Measurements from ENCODE around the gene CACNA2D2. TPM values are rescaled to one million over a fixed set of nuclear protein-coding genes. Genes with fewer than 3 reads are reported as not detected.

Gene CACNA2D2
- total RNA-seq, 1 experiment from 2014 or later: 0.59 TPM

DNA sequence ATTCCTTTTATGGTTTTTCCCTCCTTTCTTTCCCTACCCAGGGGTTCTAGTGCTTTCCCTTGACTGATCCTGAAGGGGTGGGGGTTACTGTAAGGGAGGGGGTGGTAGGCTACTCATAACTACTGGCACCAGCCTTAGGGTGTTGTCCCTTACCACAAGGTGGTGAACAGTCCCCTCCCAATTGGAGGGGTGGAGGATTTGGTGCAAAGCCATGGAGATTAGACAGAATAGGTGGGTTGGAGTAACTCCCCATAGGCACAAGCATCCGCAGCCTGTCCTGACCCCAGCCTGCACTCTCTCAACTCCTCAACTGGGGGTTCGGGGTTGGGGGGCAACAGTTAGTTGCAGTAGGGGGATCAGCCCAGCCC lies 178.3 kb downstream of the CACNA2D2 start:
- intact Hi-C loops (cut with micrococcal nuclease; ENCODE audit: unreplicated experiment): no loop called here
- Histone ChIP-seq H3K36me3 (ENCODE audit: control insufficient read depth, insufficient read depth, low read length) (peaks cover 5% of the 10 kb centered on the region; the same call in 1 of the 2 replicates), H3K9me3 (ENCODE audit: control insufficient read depth, insufficient read depth, low read depth, low read length) (no peaks in the 10 kb centered on the region), H3K4me1 (ENCODE audit: control insufficient read depth, insufficient read depth, low read length) (peaks cover 31% of the 10 kb centered on the region), H3K27me3 (ENCODE audit: control insufficient read depth, insufficient read depth, low read length) (no peaks in the 10 kb centered on the region), H3K27ac (ENCODE audit: low read length) (no peak overlapping the region), H3K4me3 (ENCODE audit: low read depth in 2 of 2, low read length in 2 of 2) (no peak overlapping the region)
- CTCF ChIA-PET: interaction anchor here (0.6 to 1.1 kb wide), 3 partner anchors 26 to 191 kb away, joined by 3 to 4 read pairs (median 3); partner anchors contain the start of genes HYAL3 and NAA80
- POLR2A ChIA-PET: no interaction called here
- DNase-seq (ENCODE audit: low read depth, low spot score) (no peak), ATAC-seq (no peak)
- TF ChIP-seq TCF7L2 (IDR thresholded peaks at IDR 0.05; ENCODE audit: low read depth, low read length) (no peak), SIN3A (IDR thresholded peaks at IDR 0.05; ENCODE audit: borderline replicate concordance, insufficient read depth, low read depth, low read length) (no peak), CTCF (IDR thresholded peaks at IDR 0.05) (no peak), POLR2AphosphoS5 (IDR thresholded peaks at IDR 0.05; ENCODE audit: low read depth, low read length) (no peak)
- TF ChIP-seq, protein P1, sequence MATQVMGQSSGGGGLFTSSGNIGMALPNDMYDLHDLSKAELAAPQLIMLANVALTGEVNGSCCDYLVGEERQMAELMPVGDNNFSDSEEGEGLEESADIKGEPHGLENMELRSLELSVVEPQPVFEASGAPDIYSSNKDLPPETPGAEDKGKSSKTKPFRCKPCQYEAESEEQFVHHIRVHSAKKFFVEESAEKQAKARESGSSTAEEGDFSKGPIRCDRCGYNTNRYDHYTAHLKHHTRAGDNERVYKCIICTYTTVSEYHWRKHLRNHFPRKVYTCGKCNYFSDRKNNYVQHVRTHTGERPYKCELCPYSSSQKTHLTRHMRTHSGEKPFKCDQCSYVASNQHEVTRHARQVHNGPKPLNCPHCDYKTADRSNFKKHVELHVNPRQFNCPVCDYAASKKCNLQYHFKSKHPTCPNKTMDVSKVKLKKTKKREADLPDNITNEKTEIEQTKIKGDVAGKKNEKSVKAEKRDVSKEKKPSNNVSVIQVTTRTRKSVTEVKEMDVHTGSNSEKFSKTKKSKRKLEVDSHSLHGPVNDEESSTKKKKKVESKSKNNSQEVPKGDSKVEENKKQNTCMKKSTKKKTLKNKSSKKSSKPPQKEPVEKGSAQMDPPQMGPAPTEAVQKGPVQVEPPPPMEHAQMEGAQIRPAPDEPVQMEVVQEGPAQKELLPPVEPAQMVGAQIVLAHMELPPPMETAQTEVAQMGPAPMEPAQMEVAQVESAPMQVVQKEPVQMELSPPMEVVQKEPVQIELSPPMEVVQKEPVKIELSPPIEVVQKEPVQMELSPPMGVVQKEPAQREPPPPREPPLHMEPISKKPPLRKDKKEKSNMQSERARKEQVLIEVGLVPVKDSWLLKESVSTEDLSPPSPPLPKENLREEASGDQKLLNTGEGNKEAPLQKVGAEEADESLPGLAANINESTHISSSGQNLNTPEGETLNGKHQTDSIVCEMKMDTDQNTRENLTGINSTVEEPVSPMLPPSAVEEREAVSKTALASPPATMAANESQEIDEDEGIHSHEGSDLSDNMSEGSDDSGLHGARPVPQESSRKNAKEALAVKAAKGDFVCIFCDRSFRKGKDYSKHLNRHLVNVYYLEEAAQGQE (IDR thresholded peaks at IDR 0.05; ENCODE audit: insufficient read depth in 1 of 2, low read depth in 2 of 2, low read length in 1 of 2): no peak
- in situ Hi-C loops (cut with HindIII; ENCODE audit: low pct_unique_long_range_greater_than_20kb, low sequenced_read_pairs): no loop called here
- BruUV-seq (replicated peaks): no TSS peak

- peaks cover 5% of the 10 kb centered on the region; the same call in 1 of the 2 replicates for H3K36me3 ChIP-seq (ENCODE audit: control insufficient read depth, insufficient read depth, low read length)
- H3K4me1 ChIP-seq (ENCODE audit: control insufficient read depth, insufficient read depth, low read length): peaks cover 33% of the 10 kb centered on the region
- no TSS peak for BruUV-seq (replicated peaks)
- H3K4me3 ChIP-seq (ENCODE audit: low read depth in 2 of 2, low read length in 2 of 2): no peak overlapping the region
- no peaks in the 10 kb centered on the region for H3K27me3 ChIP-seq (ENCODE audit: control insufficient read depth, insufficient read depth, low read length)
- intact Hi-C loops (cut with micrococcal nuclease; ENCODE audit: unreplicated experiment): no loop called here
- CTCF ChIA-PET: interaction anchor here (0.6 to 1.1 kb wide), 4 partner anchors 12 to 190 kb away, joined by 3 to 4 read pairs (median 3); partner anchors contain the start of genes HYAL3 and NAA80
- ATAC-seq (peak; percentile 48), DNase-seq (ENCODE audit: low read depth, low spot score) (no peak)
- POLR2A ChIA-PET: interaction anchor here (0.7 kb wide), 1 partner anchor 288 kb away, joined by 3 read pairs; no protein-coding TSS in a partner anchor
- in situ Hi-C loops (cut with HindIII; ENCODE audit: low pct_unique_long_range_greater_than_20kb, low sequenced_read_pairs): no loop called here
- H3K27ac ChIP-seq (ENCODE audit: low read length): no peak overlapping the region
- no peak for TF ChIP-seq SIN3A (IDR thresholded peaks at IDR 0.05; ENCODE audit: borderline replicate concordance, insufficient read depth, low read depth, low read length)
- TF ChIP-seq CTCF (IDR thresholded peaks at IDR 0.05): peak; percentile 88
- TF ChIP-seq POLR2AphosphoS5 (IDR thresholded peaks at IDR 0.05; ENCODE audit: low read depth, low read length): no peak
- TF ChIP-seq TCF7L2 (IDR thresholded peaks at IDR 0.05; ENCODE audit: low read depth, low read length): no peak
- TF ChIP-seq, protein P1 (IDR thresholded peaks at IDR 0.05; ENCODE audit: insufficient read depth in 1 of 2, low read depth in 2 of 2, low read length in 1 of 2): no peak
- H3K9me3 ChIP-seq (ENCODE audit: control insufficient read depth, insufficient read depth, low read depth, low read length): no peaks in the 10 kb centered on the region
Observed at GRCh38 chr3:50324351-50325112, 178.9 kb downstream of the CACNA2D2 start.
